HCT116 (cell line): Measurements from ENCODE around the gene TFAP2D. TPM values are rescaled to one million over a fixed set of nuclear protein-coding genes. Genes with fewer than 3 reads are reported as not detected.

Source experiments
- ATAC-seq: fragments of 200-7000 bp; cut with Tn5 transposase; 2 replicates; pipeline ENCODE4 v1.9.1; 2020; ENCODE audit warnings: mild to moderate bottlenecking, moderate library complexity
- BruUV-seq: library from RNA; stranded (reverse); fragments of 400-500 nt; replicated peaks from 2 replicates; lab custom pipeline; 2021; lab: Mats Ljungman, UMichigan
- CTCF ChIA-PET: fragments of 300-600 bp; sonication (Branson Sonifier 250); formaldehyde crosslinking; loops from one replicate; lab custom pipeline; 2021; ENCODE audit warnings: antibody characterized with exemption; lab: Charles Lee
- POLR2A ChIA-PET: fragments of 300-600, 350-600 bp; sonication (Branson Sonifier 250); formaldehyde crosslinking; loops from one replicate; lab custom pipeline; 2021; ENCODE audit warnings: antibody characterized with exemption; lab: Charles Lee
- RAD21 ChIA-PET, 2 experiments: fragments of 300-600 bp; sonication (Branson Sonifier 250); formaldehyde crosslinking; loops; one replicate each; lab custom pipeline; 2023; ENCODE audit warnings: low total read pairs in 2 of 2; ENCODE audit not compliant: uncharacterized antibody in 2 of 2, unreplicated experiment in 2 of 2, low non-redundant PET in 1 of 2; lab: Charles Lee
- DNase-seq: peaks from one replicate; pipeline ENCODE4 v3.0.0-alpha.2; 2010; ENCODE audit warnings: low read depth, low spot score
- H2AFZ ChIP-seq: fragments of 200-600 bp; shearing (Covaris generic), sonication (generic); 2 replicates; pipeline ENCODE4 v1.6.1; 2017; ENCODE audit warnings: low read depth, mixed run types, mixed read lengths, antibody characterized with exemption, low read length; ENCODE audit not compliant: poor library complexity, severe bottlenecking
- H3K27ac ChIP-seq: 2 replicates; pipeline ENCODE4 v1.5.1; 2012; ENCODE audit warnings: low read depth, low read length
- H3K27me3 ChIP-seq: fragments of 200-600 bp; sonication (generic); 2 replicates; pipeline ENCODE4 v1.6.1; 2016; ENCODE audit warnings: mixed run types, low read length, mixed read lengths; ENCODE audit not compliant: insufficient read depth
- H3K36me3 ChIP-seq, 2 experiments: fragments of 200-500 bp in 1 of 2; fragments of 200-600 bp in 1 of 2; sonication (Bioruptor generic) in 1 of 2; sonication (generic) in 1 of 2; 2 replicates each; pipeline versions ENCODE4 v1.5.1 to v1.6.1; 2014 to 2016; ENCODE audit warnings: low read length in 2 of 2, inconsistent platforms in 1 of 2, mixed read lengths in 1 of 2, mixed run types in 1 of 2; ENCODE audit not compliant: insufficient read depth in 2 of 2, control insufficient read depth in 1 of 2
- H3K4me1 ChIP-seq, 2 experiments: fragments of 200-600 bp in 1 of 2; sonication (generic) in 1 of 2; 2 replicates each; pipeline versions ENCODE4 v1.5.1 to v1.6.1; 2012 to 2017; ENCODE audit warnings: low read length in 2 of 2, inconsistent platforms in 1 of 2, mild to moderate bottlenecking in 1 of 2, mixed read lengths in 1 of 2, mixed run types in 1 of 2, moderate library complexity in 1 of 2; ENCODE audit not compliant: insufficient read depth in 2 of 2, control insufficient read depth in 1 of 2
- H3K4me2 ChIP-seq: fragments of 200-600 bp; sonication (generic); 2 replicates; pipeline ENCODE4 v1.6.1; 2017; ENCODE audit warnings: mixed run types, low read length, mixed read lengths
- H3K4me3 ChIP-seq, 2 experiments: fragments of 200-600 bp in 1 of 2; sonication (generic) in 1 of 2; replicated peaks in 1 of 2; 2 replicates each; pipeline ENCODE4 v1.5.1; 2011 to 2016; ENCODE audit warnings: low read length in 2 of 2, control low read depth in 1 of 2, low read depth in 1 of 2, mild to moderate bottlenecking in 1 of 2, mixed read lengths in 1 of 2, mixed run types in 1 of 2
- H3K79me2 ChIP-seq: fragments of 200-600 bp; sonication (generic); 2 replicates; pipeline ENCODE4 v1.6.1; 2017; ENCODE audit warnings: mild to moderate bottlenecking, mixed run types, low read length, moderate library complexity, mixed read lengths; ENCODE audit not compliant: insufficient read depth
- H3K9ac ChIP-seq: fragments of 200-600 bp; sonication (generic); 2 replicates; pipeline ENCODE4 v1.6.1; 2016; ENCODE audit warnings: low read length, mixed read lengths
- H3K9me2 ChIP-seq: fragments of 200-600 bp; sonication (generic), shearing (Covaris generic); 2 replicates; pipeline ENCODE4 v1.6.1; 2017; ENCODE audit warnings: mixed run types, mild to moderate bottlenecking, moderate library complexity; ENCODE audit not compliant: insufficient read depth
- H3K9me3 ChIP-seq, 2 experiments: fragments of 200-500 bp in 1 of 2; fragments of 200-600 bp in 1 of 2; sonication (Bioruptor generic) in 1 of 2; sonication (generic) in 1 of 2; 2 replicates each; pipeline ENCODE4 v1.6.1; 2014 to 2017; ENCODE audit warnings: low read length in 2 of 2, mixed read lengths in 2 of 2, inconsistent platforms in 1 of 2, low read depth in 1 of 2, mild to moderate bottlenecking in 1 of 2, mixed run types in 1 of 2, moderate library complexity in 1 of 2; ENCODE audit not compliant: control insufficient read depth in 1 of 2, insufficient read depth in 1 of 2
- H4K20me1 ChIP-seq: fragments of 200-600 bp; sonication (generic), shearing (Covaris generic); 2 replicates; pipeline ENCODE4 v1.6.1; 2017; ENCODE audit warnings: mixed run types, mild to moderate bottlenecking, moderate library complexity; ENCODE audit not compliant: insufficient read depth
- ATF3 ChIP-seq: IDR thresholded peaks from 2 replicates; pipeline ENCODE4 v1.6.1; 2012
- CEBPB ChIP-seq: IDR thresholded peaks from 2 replicates; pipeline ENCODE4 v1.6.1; 2012; ENCODE audit warnings: low read depth
- CTCF ChIP-seq, 3 experiments: fragments of 200-600 bp in 1 of 3; sonication (generic) in 1 of 3; IDR thresholded peaks in 2 of 3; conservative IDR thresholded peaks in 1 of 3; 2 replicates each; pipeline ENCODE4 v1.5.1; 2012 to 2017; ENCODE audit warnings: low read depth in 2 of 3, low read length in 2 of 3, antibody characterized with exemption in 1 of 3, borderline replicate concordance in 1 of 3, control low read depth in 1 of 3, mild to moderate bottlenecking in 1 of 3, mixed read lengths in 1 of 3, mixed run types in 1 of 3, moderate library complexity in 1 of 3; ENCODE audit not compliant: insufficient read depth in 1 of 3
- EGR1 ChIP-seq: IDR thresholded peaks from 2 replicates; pipeline ENCODE4 v1.6.1; 2012; ENCODE audit warnings: low read depth
- EZH2 ChIP-seq: fragments of 200-600 bp; sonication (generic); IDR thresholded peaks from 2 replicates; pipeline ENCODE4 v1.6.1; 2017; ENCODE audit warnings: antibody characterized with exemption, mixed run types
- EZH2phosphoT487 ChIP-seq: fragments of 200-600 bp; IDR thresholded peaks from 2 replicates; pipeline ENCODE4 v1.6.1; 2018; ENCODE audit warnings: antibody characterized with exemption, borderline replicate concordance
- FOSL1 ChIP-seq: IDR thresholded peaks from 2 replicates; pipeline ENCODE4 v1.6.1; 2012; ENCODE audit warnings: low read depth
- POLR2A ChIP-seq: IDR thresholded peaks from 2 replicates; pipeline ENCODE4 v1.7.0; 2011; ENCODE audit warnings: borderline replicate concordance; ENCODE audit not compliant: insufficient read depth, insufficient read length; ENCODE audit errors: extremely low read depth
- POLR2AphosphoS5 ChIP-seq: IDR thresholded peaks from 2 replicates; pipeline ENCODE4 v1.6.1; 2011; ENCODE audit warnings: mild to moderate bottlenecking, low read depth, low read length, moderate library complexity
- RAD21 ChIP-seq: IDR thresholded peaks from 2 replicates; pipeline ENCODE4 v1.6.1; 2012; ENCODE audit warnings: low read depth, mild to moderate bottlenecking
- REST ChIP-seq: IDR thresholded peaks from 2 replicates; pipeline ENCODE4 v1.6.1; 2012; ENCODE audit warnings: low read depth
- SIN3A ChIP-seq: IDR thresholded peaks from 2 replicates; pipeline ENCODE4 v1.6.1; 2012; ENCODE audit warnings: low read depth
- SRF ChIP-seq: IDR thresholded peaks from 2 replicates; pipeline ENCODE4 v1.6.1; 2012; ENCODE audit warnings: low read depth
- TCF7L2 ChIP-seq: IDR thresholded peaks from 2 replicates; pipeline ENCODE4 v1.7.0; 2011; ENCODE audit warnings: borderline replicate concordance, inconsistent platforms; ENCODE audit not compliant: insufficient read depth, insufficient read length; ENCODE audit errors: extremely low read depth
- YY1 ChIP-seq: IDR thresholded peaks from 2 replicates; pipeline ENCODE4 v1.6.1; 2011; ENCODE audit warnings: low read length, low read depth, moderate library complexity, mild to moderate bottlenecking; ENCODE audit not compliant: insufficient replicate concordance; ENCODE audit errors: extremely low read depth
- ZBTB33 ChIP-seq: IDR thresholded peaks from 2 replicates; pipeline ENCODE4 v1.6.1; 2011; ENCODE audit warnings: mild to moderate bottlenecking, low read length, moderate library complexity; ENCODE audit not compliant: insufficient replicate concordance; ENCODE audit errors: extremely low read depth
- ZFX ChIP-seq: fragments of 450-650 bp; IDR thresholded peaks from 2 replicates; pipeline ENCODE4 v1.6.1; 2017
- ZNF274 ChIP-seq: fragments of 200-500 bp; sonication (Bioruptor generic); IDR thresholded peaks from 2 replicates; pipeline ENCODE4 v1.6.1; 2014; ENCODE audit warnings: mild to moderate bottlenecking, low read depth, low read length, inconsistent platforms
- intact Hi-C: fragments of 100-400 bp; cut with micrococcal nuclease; formaldehyde crosslinking; loops from 2 replicates; pipeline ENCODE4 v1.10.0; 2022
- total RNA-seq: library from RNA; stranded (reverse); gene quantifications from one replicate; pipeline ENCODE4 v1.2.1, GENCODE V29; 2021; ENCODE audit not compliant: unreplicated experiment

The TFAP2D gene
- total RNA-seq, 1 experiment from 2014 or later, result not detected

- DNase-seq, result no peak
- Histone ChIP-seq H3K27ac (no peak overlapping the region), H3K9ac (no peak overlapping the region), H3K4me3 (no peak overlapping the region), H3K79me2 (no peaks in the 10 kb centered on the region), H4K20me1 (no peaks in the 10 kb centered on the region), H3K4me1 (no peaks in the 10 kb centered on the region), H3K36me3 (no peaks in the 10 kb centered on the region), H2AFZ (no peak overlapping the region), H3K27me3 (no peaks in the 10 kb centered on the region), H3K4me2 (no peak overlapping the region), H3K9me2 (no peaks in the 10 kb centered on the region), H3K9me3 (peaks cover 9 to 16% of the 10 kb centered on the region in 2 experiments; a peak in 2 of 4 replicates)
- RAD21 ChIA-PET, result no interaction called here
- TF ChIP-seq SIN3A (no peak), EZH2phosphoT487 (no peak), ZNF274 (no peak), CTCF (IDR thresholded peaks at IDR 0.05 in 2 of 3, conservative IDR thresholded peaks at IDR 0.05 in 1 of 3; ENCODE audit: borderline replicate concordance in 1 of 3, insufficient read depth in 1 of 3, low read depth in 2 of 3, low read length in 2 of 3) (no peak), POLR2AphosphoS5 (no peak), EZH2 (no peak), SRF (no peak), POLR2A (no peak), YY1 (no peak), ZBTB33 (no peak), RAD21 (no peak), FOSL1 (no peak), ZFX (no peak), ATF3 (no peak), TCF7L2 (no peak), EGR1 (no peak), REST (no peak), CEBPB (no peak)
- ATAC-seq, result no peak
- intact Hi-C loops, result no loop called here
- POLR2A ChIA-PET, result no interaction called here
- CTCF ChIA-PET, result no interaction called here
- BruUV-seq, result no TSS peak
Observed at GRCh38 chr6:50681213-50681824, 32.0 kb upstream of the TFAP2D start.
